Stimulated activated CD4-positive, alpha-beta T cell treated with anti-CD3 and anti-CD28 coated beads, Interleukin-4, amount 100 ng/mL, for 1 hour (primary cell): ENCODE measurements around the gene DERA.
"Not testable (repeated sequence)": the region's sequence is repeated elsewhere in the genome, so short reads cannot be mapped to it uniquely, and the experiment has no call there.

ENCODE experiments used
- DNase-seq: peaks from one replicate; pipeline ENCODE4 v3.0.0-alpha.2; 2020

DERA gene

GRCh38 chr12:16016748-16017147 lies 105.6 kb downstream of the DERA start:
- no peak for DNase-seq

- no peak for DNase-seq
Measured at GRCh38 chr12:16018306-16018705, 107.2 kb downstream of the DERA start.

- no peak for DNase-seq
Measured at GRCh38 chr12:16019136-16019535, 108.0 kb downstream of the DERA start.

- no peak for DNase-seq
Measured at GRCh38 chr12:16020031-16020430, 108.9 kb downstream of the DERA start.

GRCh38 chr12:16021026-16021425 lies 109.9 kb downstream of the DERA start:
- no peak for DNase-seq

- DNase-seq: no peak
Measured at GRCh38 chr12:16021676-16022075, 110.5 kb downstream of the DERA start.

GRCh38 chr12:16027002-16027401 lies 115.9 kb downstream of the DERA start:
- DNase-seq: no peak

GRCh38 chr12:16030744-16031143 lies 119.6 kb downstream of the DERA start:
- DNase-seq: no peak

- no peak for DNase-seq
Measured at GRCh38 chr12:16034136-16034817, 123.1 kb downstream of the DERA start.

- DNase-seq: no peak
Measured at GRCh38 chr12:16036073-16036472, 124.9 kb downstream of the DERA start.

- no peak for DNase-seq
Measured at GRCh38 chr12:16037533-16037932, 126.4 kb downstream of the DERA start.

- no peak for DNase-seq
Measured at GRCh38 chr12:16043480-16043879, 132.3 kb downstream of the DERA start.

GRCh38 chr12:16046266-16046665 lies 135.1 kb downstream of the DERA start:
- DNase-seq: no peak

GRCh38 chr12:16048511-16048910 lies 137.4 kb downstream of the DERA start:
- DNase-seq: no peak

GRCh38 chr12:16056910-16057309 lies 145.8 kb downstream of the DERA start:
- DNase-seq: no peak

- not testable (repeated sequence) for DNase-seq
Measured at GRCh38 chr12:16057351-16057751, 146.2 kb downstream of the DERA start.

GRCh38 chr12:16062611-16063010 lies 151.5 kb downstream of the DERA start:
- DNase-seq: no peak

- DNase-seq: no peak
Measured at GRCh38 chr12:16063726-16064125, 152.6 kb downstream of the DERA start.

- no peak for DNase-seq
Measured at GRCh38 chr12:16070113-16070512, 159.0 kb downstream of the DERA start.

- no peak for DNase-seq
Measured at GRCh38 chr12:16072678-16073077, 161.5 kb downstream of the DERA start.

- DNase-seq: no peak
Measured at GRCh38 chr12:16074894-16075293, 163.8 kb downstream of the DERA start.

GRCh38 chr12:16075887-16076286 lies 164.8 kb downstream of the DERA start:
- DNase-seq: no peak

- no peak for DNase-seq
Measured at GRCh38 chr12:16076557-16076956, 165.4 kb downstream of the DERA start.

- no peak for DNase-seq
Measured at GRCh38 chr12:16076970-16077522, 165.9 kb downstream of the DERA start.

- DNase-seq: no peak
Measured at GRCh38 chr12:16086462-16086861, 175.3 kb downstream of the DERA start.
